Measurements from ENCODE around the gene VAT1L.

Gene VAT1L

DNA sequence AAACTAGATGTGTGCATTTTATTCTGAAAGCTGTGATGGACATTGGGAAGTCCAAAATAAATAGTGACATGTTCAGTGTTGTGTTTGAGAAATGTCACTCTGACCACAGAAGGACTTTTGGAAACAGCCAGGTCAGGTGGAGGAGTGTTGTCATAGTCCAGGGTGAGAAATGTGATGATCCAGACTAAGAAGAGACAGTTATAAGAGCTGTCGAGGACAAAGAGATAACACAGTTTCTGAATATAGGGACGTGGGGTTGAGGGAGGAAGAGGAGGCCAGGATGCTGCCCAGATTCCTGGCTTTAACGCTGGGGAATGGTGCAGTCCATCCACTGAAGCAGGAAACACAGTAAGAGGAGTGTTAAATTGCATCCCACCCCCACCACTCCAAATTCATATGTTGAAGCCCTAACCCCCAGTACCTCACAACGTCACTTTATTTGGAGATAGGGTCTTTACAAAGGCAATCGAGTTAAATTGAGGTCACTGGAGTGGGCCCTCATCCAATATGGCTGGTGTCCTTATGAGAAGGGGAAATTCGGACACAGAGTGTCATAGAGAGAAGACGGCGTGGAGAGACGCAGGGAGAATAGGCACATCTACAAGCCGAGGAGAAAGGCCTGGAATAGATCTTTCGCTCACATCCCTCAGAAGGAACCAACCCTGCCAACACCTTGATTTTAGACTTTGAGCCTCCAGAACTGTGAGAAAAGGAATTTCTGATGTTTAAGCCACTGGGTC is 71.3 kb downstream of the VAT1L start:
- no peak overlapping the region for H3K4me3 ChIP-seq (replicated peaks in 1 of 2; ENCODE audit: low read depth in 2 of 2, low read length in 2 of 2)
- TF ChIP-seq, protein P1, sequence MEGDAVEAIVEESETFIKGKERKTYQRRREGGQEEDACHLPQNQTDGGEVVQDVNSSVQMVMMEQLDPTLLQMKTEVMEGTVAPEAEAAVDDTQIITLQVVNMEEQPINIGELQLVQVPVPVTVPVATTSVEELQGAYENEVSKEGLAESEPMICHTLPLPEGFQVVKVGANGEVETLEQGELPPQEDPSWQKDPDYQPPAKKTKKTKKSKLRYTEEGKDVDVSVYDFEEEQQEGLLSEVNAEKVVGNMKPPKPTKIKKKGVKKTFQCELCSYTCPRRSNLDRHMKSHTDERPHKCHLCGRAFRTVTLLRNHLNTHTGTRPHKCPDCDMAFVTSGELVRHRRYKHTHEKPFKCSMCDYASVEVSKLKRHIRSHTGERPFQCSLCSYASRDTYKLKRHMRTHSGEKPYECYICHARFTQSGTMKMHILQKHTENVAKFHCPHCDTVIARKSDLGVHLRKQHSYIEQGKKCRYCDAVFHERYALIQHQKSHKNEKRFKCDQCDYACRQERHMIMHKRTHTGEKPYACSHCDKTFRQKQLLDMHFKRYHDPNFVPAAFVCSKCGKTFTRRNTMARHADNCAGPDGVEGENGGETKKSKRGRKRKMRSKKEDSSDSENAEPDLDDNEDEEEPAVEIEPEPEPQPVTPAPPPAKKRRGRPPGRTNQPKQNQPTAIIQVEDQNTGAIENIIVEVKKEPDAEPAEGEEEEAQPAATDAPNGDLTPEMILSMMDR (IDR thresholded peaks at IDR 0.05; ENCODE audit: low read depth, low read length): no peak
- no peak for DNase-seq (ENCODE audit: low read depth in 2 of 2)

DNA sequence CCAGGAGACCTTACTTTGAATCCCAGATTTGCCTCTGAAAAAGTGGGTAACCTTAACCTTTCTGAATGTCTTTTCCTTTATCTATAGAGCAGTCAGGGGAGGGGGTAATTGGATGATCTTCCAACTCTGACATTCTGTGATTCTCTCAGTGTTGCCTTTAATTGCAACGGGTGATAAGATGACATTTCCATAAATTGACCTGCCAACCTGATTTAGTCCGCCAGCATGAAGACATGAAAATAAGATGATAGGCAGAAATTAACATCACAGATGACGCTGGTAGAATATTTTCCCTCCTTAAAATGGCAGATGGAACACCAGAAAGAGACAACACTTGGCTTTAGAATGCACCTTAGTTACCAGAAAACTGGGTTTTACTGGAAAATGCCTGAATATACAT is 72.6 kb downstream of the VAT1L start:
- no peak overlapping the region for H3K4me3 ChIP-seq (replicated peaks in 1 of 2; ENCODE audit: low read depth in 2 of 2, low read length in 2 of 2)
- DNase-seq (ENCODE audit: low read depth in 2 of 2): no peak
- TF ChIP-seq, protein P1 (IDR thresholded peaks at IDR 0.05; ENCODE audit: low read depth, low read length): no peak

DNA sequence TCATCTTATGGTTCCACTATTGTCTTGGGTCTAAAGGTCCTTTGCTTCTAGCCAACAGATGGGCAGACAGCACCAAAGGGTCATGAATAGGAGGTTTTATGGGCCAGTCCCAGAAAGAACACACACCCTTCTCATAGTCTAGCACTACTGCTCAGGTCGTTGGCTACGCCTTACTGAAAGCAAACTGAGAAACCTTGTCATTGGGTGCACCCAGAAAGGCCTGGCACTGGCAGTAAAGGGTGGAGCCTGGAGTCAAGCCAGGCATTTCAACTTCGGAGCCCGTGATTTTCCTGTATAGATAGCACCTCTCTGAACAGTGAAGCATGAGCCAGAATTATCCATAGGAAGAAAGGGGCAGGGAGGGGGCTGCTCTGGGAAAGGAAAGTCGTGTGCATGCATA is 74.9 kb downstream of the VAT1L start:
- no peak for DNase-seq (ENCODE audit: low read depth in 2 of 2)

DNA sequence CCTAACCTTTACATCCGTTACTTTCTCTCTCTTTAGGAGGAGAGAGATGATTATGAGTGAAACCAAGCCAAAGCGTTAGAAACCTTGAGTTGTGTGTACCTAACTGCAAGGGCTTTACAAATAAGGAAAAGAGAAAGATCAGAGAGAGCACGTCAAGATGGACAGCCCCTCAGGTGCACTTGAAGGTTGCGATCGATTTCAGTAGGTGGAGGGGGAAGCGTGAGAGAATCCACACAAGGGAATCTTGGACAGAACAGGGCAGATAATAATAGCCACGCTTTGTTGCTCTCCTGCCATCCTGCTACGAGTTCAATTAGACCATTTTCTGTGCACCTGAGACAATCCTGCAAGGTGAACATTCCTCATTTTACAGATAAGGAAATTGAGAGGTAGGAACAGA is 78.4 kb downstream of the VAT1L start:
- H3K4me3 ChIP-seq (replicated peaks in 1 of 2; ENCODE audit: low read depth in 2 of 2, low read length in 2 of 2): no peak overlapping the region
- TF ChIP-seq, protein P1 (IDR thresholded peaks at IDR 0.05; ENCODE audit: low read depth, low read length): no peak
- DNase-seq (ENCODE audit: low read depth in 2 of 2): no peak

More for the DNA sequence above, 74.9 kb downstream of the VAT1L start:
- TF ChIP-seq, protein P1 (IDR thresholded peaks at IDR 0.05; ENCODE audit: low read depth, low read length): no peak
- no peak overlapping the region for H3K4me3 ChIP-seq (replicated peaks in 1 of 2; ENCODE audit: low read depth in 2 of 2, low read length in 2 of 2)

DNA sequence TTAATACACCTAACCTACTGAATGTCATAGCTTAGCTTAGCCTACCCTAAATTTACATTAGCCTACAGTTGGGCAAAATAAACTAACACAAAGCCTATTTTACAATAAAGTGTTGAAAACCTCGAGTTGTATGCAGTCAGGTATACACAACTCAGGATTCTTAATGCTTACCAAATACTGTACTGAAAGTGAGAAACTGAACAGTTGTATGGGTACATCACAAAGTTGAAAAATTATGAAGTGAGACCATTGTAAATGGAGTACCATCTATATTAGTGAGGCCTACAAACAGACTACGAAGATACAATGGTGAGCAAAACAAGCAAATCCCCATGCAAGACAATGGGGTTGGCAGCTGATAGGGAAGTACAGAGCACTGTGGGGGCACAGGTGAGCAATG is 79.7 kb downstream of the VAT1L start:
- no peak for DNase-seq (ENCODE audit: low read depth in 2 of 2)
- H3K4me3 ChIP-seq (replicated peaks in 1 of 2; ENCODE audit: low read depth in 2 of 2, low read length in 2 of 2): no peak overlapping the region
- TF ChIP-seq, protein P1 (IDR thresholded peaks at IDR 0.05; ENCODE audit: low read depth, low read length): no peak

DNA sequence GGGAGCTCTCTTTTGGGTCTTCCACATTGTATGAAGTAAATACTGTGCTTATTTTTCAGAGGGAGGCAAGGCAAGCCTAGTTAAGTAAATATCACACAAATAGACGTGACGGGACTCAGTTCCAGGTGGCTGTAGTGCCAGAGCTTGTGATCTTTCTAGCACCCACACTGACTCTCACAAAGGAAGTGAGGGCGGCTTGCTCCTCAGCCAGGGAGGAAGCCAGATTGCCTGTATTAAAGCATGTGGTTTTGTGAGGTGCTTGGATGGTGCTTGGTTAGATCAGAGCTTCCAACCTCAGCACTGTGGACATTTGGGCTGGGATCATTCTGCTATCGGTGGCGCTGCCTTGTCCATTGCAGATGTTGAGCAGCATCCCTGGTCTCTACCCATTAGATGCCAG is 80.1 kb downstream of the VAT1L start:
- H3K4me3 ChIP-seq (replicated peaks in 1 of 2; ENCODE audit: low read depth in 2 of 2, low read length in 2 of 2): no peak overlapping the region
- TF ChIP-seq, protein P1 (IDR thresholded peaks at IDR 0.05; ENCODE audit: low read depth, low read length): no peak
- DNase-seq (ENCODE audit: low read depth in 2 of 2): no peak

All from cardiac fibroblast (primary cell).